CD4-positive, alpha-beta T cell treated with Interleukin-17A for 1 hour (primary cell): ENCODE results near the gene TOR1B.
A peak's percentile ranks its signal among the peaks of the same experiment; 100 is the strongest.

Experiments
- DNase-seq: peaks from one replicate; pipeline ENCODE4 v3.0.0-alpha.2; 2020

The TOR1B gene

DNA sequence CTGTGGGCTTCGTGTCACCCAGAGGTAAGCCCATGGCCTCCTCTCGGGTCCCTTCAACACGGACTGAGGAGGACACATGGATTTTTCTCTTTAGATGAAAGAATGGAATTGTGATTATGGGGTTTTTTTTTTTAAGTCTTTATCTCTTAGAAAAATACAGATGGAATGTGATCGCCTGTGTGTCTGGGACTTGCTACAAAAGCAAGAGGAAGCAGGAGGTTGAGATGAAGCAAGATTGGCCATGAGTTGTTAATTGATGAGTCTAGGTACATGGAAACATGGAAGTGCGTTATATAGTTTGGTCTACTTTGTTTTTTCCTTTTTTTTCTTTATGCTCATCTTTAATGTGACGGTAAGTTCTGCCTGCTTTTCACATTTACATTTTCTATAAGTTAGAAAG is 46.9 kb downstream of the TOR1B start:
- DNase-seq, result no peak

- DNase-seq, result no peak
These were observed 48.0 kb downstream of the TOR1B start for GRCh38 chr9:129850821-129851550.

DNA sequence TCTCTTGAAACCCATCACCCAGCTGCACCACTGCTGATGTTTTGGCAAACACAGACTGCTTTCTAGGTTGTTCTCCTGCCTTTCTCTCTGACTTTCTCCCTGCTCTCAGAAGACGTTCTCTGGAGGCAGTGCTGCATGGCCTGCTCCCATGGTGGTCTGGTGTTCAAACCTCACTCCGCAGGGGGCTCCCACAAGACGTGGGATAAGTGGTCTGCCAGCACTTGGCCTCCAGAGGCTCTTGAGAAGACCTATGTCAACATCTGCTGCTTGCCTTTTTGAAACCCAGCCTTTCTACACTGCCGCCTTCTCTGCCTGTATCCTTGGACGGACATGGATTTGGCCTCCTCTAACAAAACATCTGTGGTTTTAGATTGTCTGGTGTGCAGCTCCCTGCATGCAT is 48.8 kb downstream of the TOR1B start:
- no peak for DNase-seq

GRCh38 chr9:129852579-129852978 is 49.6 kb downstream of the TOR1B start:
- DNase-seq, result no peak

DNA sequence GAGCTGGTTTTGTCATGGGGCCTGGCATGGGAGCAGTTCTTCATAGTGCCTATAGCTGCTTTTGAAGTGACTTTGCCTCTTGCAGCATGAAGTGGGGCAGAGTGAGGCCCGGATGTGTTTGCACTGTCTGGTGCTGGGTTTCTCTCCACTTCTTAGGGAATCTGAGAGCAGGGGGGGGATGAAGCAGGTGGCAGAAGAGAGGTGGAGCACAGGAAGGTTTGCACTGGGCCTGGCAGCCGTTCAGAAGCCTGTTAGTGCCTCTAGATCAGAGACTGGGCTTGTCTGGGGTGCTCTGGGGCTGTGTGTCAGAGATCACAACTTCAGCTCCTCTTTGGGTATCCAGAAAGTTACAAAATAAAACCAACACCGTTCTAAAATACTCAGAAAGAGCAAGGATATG is 50.6 kb downstream of the TOR1B start:
- no peak for DNase-seq

GRCh38 chr9:129854588-129855110 is 51.7 kb downstream of the TOR1B start:
- peak; percentile 28 for DNase-seq

- no peak for DNase-seq
These were observed 54.2 kb downstream of the TOR1B start for GRCh38 chr9:129857207-129857606.

DNA sequence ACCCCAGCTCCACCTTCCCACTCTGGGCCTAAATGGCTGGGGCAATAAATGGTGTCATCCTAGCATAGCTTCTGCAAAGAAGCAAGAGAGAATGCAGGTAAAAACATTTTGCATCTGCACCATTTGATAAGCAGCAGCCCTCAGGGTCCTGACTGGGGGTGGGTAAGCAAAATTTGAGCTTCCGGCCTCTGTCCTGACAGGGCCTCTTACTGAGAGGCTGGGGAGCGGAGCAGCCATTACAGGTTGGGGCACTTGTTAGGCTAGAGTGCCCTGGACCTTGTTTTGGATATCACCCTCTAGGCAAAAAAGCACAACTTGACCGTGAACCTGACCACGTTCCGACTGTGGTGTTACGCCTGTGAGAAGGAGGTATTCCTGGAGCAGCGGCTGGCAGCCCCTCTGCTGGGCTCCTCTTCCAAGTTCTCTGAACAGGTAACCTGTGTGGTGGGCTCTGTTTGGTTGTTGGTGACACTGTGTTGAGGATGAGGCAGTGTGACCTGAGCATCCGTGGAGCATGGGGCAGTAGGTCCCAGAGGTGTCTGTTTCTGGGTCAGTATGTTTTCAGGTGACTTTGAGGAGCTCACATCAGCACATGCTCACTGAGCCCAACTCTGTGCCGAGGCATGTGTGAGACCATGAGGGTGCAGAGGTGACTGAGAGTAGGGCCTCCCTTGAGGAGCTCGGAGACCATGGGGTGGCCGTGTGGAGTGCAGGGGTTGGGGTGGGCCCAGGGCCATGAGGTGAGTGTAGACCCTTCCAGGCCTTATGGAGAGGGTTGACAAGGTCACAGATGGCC is 55.4 kb downstream of the TOR1B start:
- DNase-seq, result no peak
